Neural progenitor cell (in vitro differentiated cells): ENCODE measurements around the gene ROBO2. TPM values are rescaled to one million over a fixed set of nuclear protein-coding genes. Genes with fewer than 3 reads are reported as not detected.
A peak's percentile ranks its signal among the peaks of the same experiment; 100 is the strongest.

Source experiments
- DNase-seq: peaks from one replicate; pipeline ENCODE4 v3.0.0-alpha.2; 2016; ENCODE audit warnings: low spot score
- H2AFZ ChIP-seq: fragments of 200-600 bp; sonication (generic); replicated peaks from 2 replicates; pipeline ENCODE4 v1.6.1; 2016; ENCODE audit warnings: antibody characterized with exemption
- H3F3A ChIP-seq: fragments of 200-600 bp; sonication (generic); 2 replicates; pipeline ENCODE4 v1.6.1; 2016; ENCODE audit warnings: antibody characterized with exemption, low read depth
- H3K27ac ChIP-seq: fragments of 200-600 bp; sonication (generic); 2 replicates; pipeline ENCODE4 v1.5.1; 2016; ENCODE audit warnings: mild to moderate bottlenecking
- H3K27me3 ChIP-seq: fragments of 200-600 bp; sonication (generic); 2 replicates; pipeline ENCODE4 v1.6.1; 2016; ENCODE audit warnings: mild to moderate bottlenecking, moderate library complexity
- H3K36me3 ChIP-seq: fragments of 200-600 bp; sonication (generic); 2 replicates; pipeline ENCODE4 v1.5.1; 2016
- H3K4me1 ChIP-seq: fragments of 200-600 bp; sonication (generic); 2 replicates; pipeline ENCODE4 v1.6.1; 2016; ENCODE audit warnings: mixed run types
- H3K4me2 ChIP-seq: fragments of 200-600 bp; sonication (generic); 2 replicates; pipeline ENCODE4 v1.6.1; 2016
- H3K4me3 ChIP-seq: fragments of 200-600 bp; sonication (generic); 2 replicates; pipeline ENCODE4 v1.5.1; 2016
- H3K79me2 ChIP-seq: fragments of 200-600 bp; sonication (generic); 2 replicates; pipeline ENCODE4 v1.6.1; 2016; ENCODE audit warnings: low read depth
- H3K9ac ChIP-seq: fragments of 200-600 bp; sonication (generic); 2 replicates; pipeline ENCODE4 v1.6.1; 2016
- H3K9me3 ChIP-seq: fragments of 200-600 bp; sonication (generic); 2 replicates; pipeline ENCODE4 v1.5.1; 2016; ENCODE audit warnings: low read depth
- H4K20me1 ChIP-seq: fragments of 200-600 bp; sonication (generic); 2 replicates; pipeline ENCODE4 v1.6.1; 2016; ENCODE audit warnings: low read depth
- H3K27ac Mint-ChIP-seq: 3 replicates; pipeline ENCODE4 v1.8.0; 2021; ENCODE audit warnings: mixed read lengths
- H3K27me3 Mint-ChIP-seq: 2 replicates; pipeline ENCODE4 v1.8.0; 2022; ENCODE audit warnings: low read depth, mild to moderate bottlenecking, inconsistent platforms, moderate library complexity, mixed read lengths; ENCODE audit not compliant: insufficient read depth
- H3K36me3 Mint-ChIP-seq: 3 replicates; pipeline ENCODE4 v1.8.0; 2021; ENCODE audit warnings: mixed read lengths
- H3K4me1 Mint-ChIP-seq: 3 replicates; pipeline ENCODE4 v1.8.0; 2021; ENCODE audit warnings: mixed read lengths
- H3K4me3 Mint-ChIP-seq: 3 replicates; pipeline ENCODE4 v1.8.0; 2021; ENCODE audit warnings: mild to moderate bottlenecking, moderate library complexity, mixed read lengths
- H3K9me3 Mint-ChIP-seq: 3 replicates; pipeline ENCODE4 v1.8.0; 2020; ENCODE audit warnings: mixed read lengths
- EZH2 ChIP-seq: fragments of 200-600 bp; sonication (generic); IDR thresholded peaks from 2 replicates; pipeline ENCODE4 v1.6.1; 2017; ENCODE audit warnings: antibody characterized with exemption, mild to moderate bottlenecking, moderate library complexity
- EZH2phosphoT487 ChIP-seq: fragments of 200-600 bp; sonication (generic); IDR thresholded peaks from 2 replicates; pipeline ENCODE4 v1.6.1; 2017; ENCODE audit warnings: antibody characterized with exemption
- small RNA-seq: library from RNA; depleted of rRNA; stranded (forward); fragments of <200 nt; gene quantifications from one replicate; pipeline ENCODE3, GENCODE V24; 2015
- total RNA-seq: library from RNA; depleted of rRNA; stranded (reverse); fragments of >200 nt; gene quantifications from 2 replicates; pipeline ENCODE4 v1.2.3, GENCODE V29; 2015; ENCODE audit warnings: low replicate concordance
- TF ChIP-seq, protein P1 (sequence below): fragments of 200-600 bp; sonication (generic); IDR thresholded peaks from 2 replicates; pipeline ENCODE4 v1.5.1; 2017; ENCODE audit warnings: antibody characterized with exemption, mild to moderate bottlenecking

The ROBO2 gene
- total RNA-seq, 1 donor from 2014 or later, result 15.0 TPM

DNA sequence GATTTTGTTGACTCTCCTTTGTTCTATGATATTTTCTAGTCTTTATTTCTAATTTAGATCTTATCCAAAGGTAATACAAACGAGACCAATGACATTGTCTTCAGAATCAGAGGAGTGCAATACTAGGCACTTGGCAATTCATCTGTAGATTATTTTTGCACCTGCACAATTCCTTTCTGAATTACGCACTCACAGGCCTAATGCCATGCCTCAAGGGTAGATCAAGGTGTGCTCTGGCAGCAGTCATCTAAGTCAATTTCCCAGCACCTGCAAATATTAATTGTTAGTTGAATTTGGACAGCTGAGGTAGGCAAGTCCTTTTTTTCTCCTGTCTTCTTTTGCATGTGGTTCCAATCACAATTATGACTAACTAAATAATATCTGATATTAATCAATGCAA is 653.2 kb downstream of the ROBO2 start:
- Histone ChIP-seq H3K4me1 (no peaks in the 10 kb centered on the region), H3K4me3 (no peak overlapping the region), H3K79me2 (no peaks in the 10 kb centered on the region), H3F3A (no peaks in the 10 kb centered on the region), H3K9ac (no peak overlapping the region), H3K9me3 (no peaks in the 10 kb centered on the region), H2AFZ (no peak overlapping the region), H3K27ac (no peak overlapping the region), H3K4me2 (no peak overlapping the region), H3K36me3 (no peaks in the 10 kb centered on the region), H4K20me1 (no peaks in the 10 kb centered on the region), H3K27me3 (no peaks in the 10 kb centered on the region)
- no peaks in the 10 kb centered on the region for H3K36me3 Mint-ChIP-seq
- H3K27ac Mint-ChIP-seq, result no peak overlapping the region
- no peaks in the 10 kb centered on the region for H3K9me3 Mint-ChIP-seq
- peaks cover 3% of the 10 kb centered on the region for H3K27me3 Mint-ChIP-seq
- DNase-seq, result no peak
- TF ChIP-seq EZH2 (no peak), EZH2phosphoT487 (no peak)
- TF ChIP-seq, protein P1, sequence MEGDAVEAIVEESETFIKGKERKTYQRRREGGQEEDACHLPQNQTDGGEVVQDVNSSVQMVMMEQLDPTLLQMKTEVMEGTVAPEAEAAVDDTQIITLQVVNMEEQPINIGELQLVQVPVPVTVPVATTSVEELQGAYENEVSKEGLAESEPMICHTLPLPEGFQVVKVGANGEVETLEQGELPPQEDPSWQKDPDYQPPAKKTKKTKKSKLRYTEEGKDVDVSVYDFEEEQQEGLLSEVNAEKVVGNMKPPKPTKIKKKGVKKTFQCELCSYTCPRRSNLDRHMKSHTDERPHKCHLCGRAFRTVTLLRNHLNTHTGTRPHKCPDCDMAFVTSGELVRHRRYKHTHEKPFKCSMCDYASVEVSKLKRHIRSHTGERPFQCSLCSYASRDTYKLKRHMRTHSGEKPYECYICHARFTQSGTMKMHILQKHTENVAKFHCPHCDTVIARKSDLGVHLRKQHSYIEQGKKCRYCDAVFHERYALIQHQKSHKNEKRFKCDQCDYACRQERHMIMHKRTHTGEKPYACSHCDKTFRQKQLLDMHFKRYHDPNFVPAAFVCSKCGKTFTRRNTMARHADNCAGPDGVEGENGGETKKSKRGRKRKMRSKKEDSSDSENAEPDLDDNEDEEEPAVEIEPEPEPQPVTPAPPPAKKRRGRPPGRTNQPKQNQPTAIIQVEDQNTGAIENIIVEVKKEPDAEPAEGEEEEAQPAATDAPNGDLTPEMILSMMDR, result no peak
- H3K4me1 Mint-ChIP-seq, result peaks cover 9% of the 10 kb centered on the region
- no peak overlapping the region for H3K4me3 Mint-ChIP-seq

DNA sequence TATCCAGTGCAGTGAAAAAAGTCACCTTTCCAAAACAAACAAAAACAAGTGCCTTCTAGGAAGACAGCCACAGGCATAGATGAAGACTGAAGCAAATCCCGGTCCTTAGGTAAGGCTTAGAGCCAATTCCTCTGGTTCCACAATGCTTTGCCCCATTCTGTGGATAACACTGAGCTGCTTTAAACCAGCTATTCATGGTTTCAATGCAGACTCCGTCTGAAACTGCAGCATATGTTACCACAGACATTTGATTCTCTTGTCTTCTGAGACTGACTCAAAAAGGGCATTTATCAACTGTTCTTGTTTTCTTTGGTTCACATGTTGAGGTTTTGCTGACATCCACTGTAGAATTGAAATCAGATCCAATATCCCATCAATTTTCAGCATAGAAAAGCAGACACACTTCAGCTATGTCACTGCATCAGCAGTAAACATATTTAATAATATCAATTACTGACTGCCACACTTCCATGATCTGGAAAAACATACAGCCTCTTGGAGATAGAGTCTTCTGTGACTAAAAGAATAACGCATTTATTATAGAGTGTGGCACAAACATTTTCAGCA is 659.3 kb downstream of the ROBO2 start:
- H3K4me1 ChIP-seq, result no peaks in the 10 kb centered on the region
- no peaks in the 10 kb centered on the region for H4K20me1 ChIP-seq
- no peaks in the 10 kb centered on the region for H3K9me3 Mint-ChIP-seq
- peaks cover 4% of the 10 kb centered on the region for H3K27me3 Mint-ChIP-seq
- no peak overlapping the region for H3K4me3 ChIP-seq
- no peaks in the 10 kb centered on the region for H3K36me3 Mint-ChIP-seq
- peak; percentile 39 for DNase-seq
- H3K4me3 Mint-ChIP-seq, result no peak overlapping the region
- H2AFZ ChIP-seq, result no peak overlapping the region
- no peak overlapping the region for H3K27ac ChIP-seq
- no peak overlapping the region for H3K9ac ChIP-seq
- H3K27me3 ChIP-seq, result no peaks in the 10 kb centered on the region
- H3K27ac Mint-ChIP-seq, result no peak overlapping the region
- no peaks in the 10 kb centered on the region for H3K79me2 ChIP-seq
- H3K4me1 Mint-ChIP-seq, result peaks cover 4% of the 10 kb centered on the region
- H3K36me3 ChIP-seq, result no peaks in the 10 kb centered on the region
- H3K9me3 ChIP-seq, result no peaks in the 10 kb centered on the region
- H3F3A ChIP-seq, result no peaks in the 10 kb centered on the region
- TF ChIP-seq, protein P1, result no peak
- no peak overlapping the region for H3K4me2 ChIP-seq

Small RNAs within 50 kb of the gene (small RNA-seq; reads per million reads assigned to genes)
- not detected for gene RNU6-386P
